HepG2 (cell line): ENCODE measurements around the gene MAJIN. TPM values are rescaled to one million over a fixed set of nuclear protein-coding genes. Genes with fewer than 3 reads are reported as not detected.

Source experiments
- BATF2 ChIP-seq: sonication (generic); formaldehyde crosslinking; IDR thresholded peaks from 2 replicates; pipeline ENCODE4 v1.8.0; 2022; ENCODE audit warnings: mild to moderate bottlenecking, missing genetic modification reagents, moderate library complexity
- CBX1 ChIP-seq: IDR thresholded peaks from one replicate; pipeline ENCODE4 v1.6.1; 2016; ENCODE audit warnings: antibody characterized with exemption, low read depth
- CBX2 ChIP-seq, 2 experiments: fragments of 200-600 bp in 1 of 2; sonication (generic); formaldehyde crosslinking in 1 of 2; IDR thresholded peaks; 2 replicates each; pipeline versions ENCODE4 v1.7.0 to v1.8.1; 2018 to 2022; ENCODE audit warnings: low read depth in 2 of 2, low read length in 1 of 2, mild to moderate bottlenecking in 1 of 2, missing genetic modification reagents in 1 of 2
- CBX5 ChIP-seq: sonication (generic); formaldehyde crosslinking; IDR thresholded peaks from 2 replicates; pipeline ENCODE4 v1.4.0; 2020; ENCODE audit warnings: missing genetic modification reagents, borderline replicate concordance
- CEBPB ChIP-seq: IDR thresholded peaks from 2 replicates; pipeline ENCODE4 v1.6.1; 2011; ENCODE audit warnings: low read depth, low read length, improper control_type of control experiment, borderline replicate concordance
- CEBPZ ChIP-seq: IDR thresholded peaks from 2 replicates; pipeline ENCODE4 v1.6.1; 2012; ENCODE audit warnings: low read length, improper control_type of control experiment
- PAX8 ChIP-seq: sonication (generic); formaldehyde crosslinking; IDR thresholded peaks from 2 replicates; pipeline ENCODE4 v1.8.0; 2022; ENCODE audit warnings: mild to moderate bottlenecking, missing genetic modification reagents, borderline replicate concordance
- SAFB2 ChIP-seq: sonication (generic); formaldehyde crosslinking; IDR thresholded peaks from 2 replicates; pipeline ENCODE4 v1.5.1; 2020; ENCODE audit warnings: missing genetic modification reagents, low read depth, mild to moderate bottlenecking, borderline replicate concordance
- THRA ChIP-seq: sonication (generic); formaldehyde crosslinking; IDR thresholded peaks from 2 replicates; pipeline ENCODE4 v1.4.0; 2020; ENCODE audit warnings: missing genetic modification reagents, borderline replicate concordance
- TOE1 ChIP-seq: sonication (generic); formaldehyde crosslinking; IDR thresholded peaks from 2 replicates; pipeline ENCODE4 v1.4.0; 2020; ENCODE audit warnings: mild to moderate bottlenecking, missing genetic modification reagents
- U2AF2 ChIP-seq: fragments of 200-400 bp; formaldehyde crosslinking; IDR thresholded peaks from 2 replicates; pipeline ENCODE4 v1.6.1; 2017; ENCODE audit warnings: low read depth, mild to moderate bottlenecking, low read length
- ZBTB34 ChIP-seq: sonication (generic); formaldehyde crosslinking; IDR thresholded peaks from 2 replicates; pipeline ENCODE4 v1.8.0; 2022; ENCODE audit warnings: mild to moderate bottlenecking, missing genetic modification reagents
- ZBTB42 ChIP-seq: sonication (generic); formaldehyde crosslinking; IDR thresholded peaks from 2 replicates; pipeline ENCODE4 v1.5.0; 2020; ENCODE audit warnings: mild to moderate bottlenecking, missing genetic modification reagents
- ZFP1 ChIP-seq: IDR thresholded peaks from 2 replicates; pipeline ENCODE4 v1.6.1; 2016
- ZFP91 ChIP-seq: sonication (generic); formaldehyde crosslinking; IDR thresholded peaks from 2 replicates; pipeline ENCODE4 v1.9.0; 2022; ENCODE audit warnings: missing genetic modification reagents, mild to moderate bottlenecking, borderline replicate concordance
- ZNF205 ChIP-seq: IDR thresholded peaks from 2 replicates; pipeline ENCODE4 v1.6.1; 2018; ENCODE audit warnings: missing biosample characterization, missing genetic modification reagents
- ZNF639 ChIP-seq: conservative IDR thresholded peaks from 2 replicates; pipeline ENCODE4 v1.6.1; 2018; ENCODE audit warnings: missing genetic modification reagents
- polyA plus RNA-seq, 8 experiments: library from polyadenylated mRNA; depleted of rRNA in 3 of 8; stranded (reverse) in 7 of 8; unstranded in 1 of 8; fragments of >200 nt; fragmentation: Illumina TruSeq in 4 of 8; extraction: Trizol in 4 of 8; gene quantifications; 2 replicates each; pipeline versions ENCODE4 v1.2.1 to v1.2.3, GENCODE V29; 2011 to 2016; ENCODE audit warnings: low read depth in 4 of 8, missing spikeins in 1 of 8, mixed read lengths in 1 of 8; ENCODE audit not compliant: insufficient read depth in 1 of 8
- total RNA-seq, 5 experiments: library from RNA; depleted of rRNA; stranded (reverse); fragments of >200 nt; fragmentation: Illumina TruSeq; extraction: Trizol; gene quantifications; 2 replicates each; pipeline ENCODE4 v1.2.3, GENCODE V29; 2016; ENCODE audit warnings: low read depth in 1 of 5

MAJIN gene
- total and polyA plus RNA-seq, 2 of the 13 experiments (the other 11 are each of a cell fraction or from before 2014, with no cell fraction given) = not detected

GRCh38 chr11:64923944-64924909 is 47.7 kb downstream of the MAJIN start, which contains the start of gene PPP2R5B (continued):
- TF ChIP-seq SAFB2 (CRISPR knock-in tag) (peak; percentile 85), ZNF639 (CRISPR knock-in tag) (no peak; the same call in 1 of the 2 replicates), CBX2 (IDR thresholded peaks at IDR 0.05; ENCODE audit: low read depth, low read length) (no peak), CBX2 (CRISPR knock-in tag; IDR thresholded peaks at IDR 0.05; ENCODE audit: low read depth) (no peak), ZBTB34 (CRISPR knock-in tag) (no peak), CEBPZ (no peak), CBX5 (CRISPR knock-in tag) (no peak), BATF2 (CRISPR knock-in tag) (no peak), ZBTB42 (CRISPR knock-in tag) (no peak), U2AF2 (no peak), CEBPB (peak; percentile 26; the same call in 1 of the 2 replicates), THRA (CRISPR knock-in tag) (no peak), ZNF205 (CRISPR knock-in tag) (0 out of 2 replicates have a peak, but pooled peaks have one; percentile 40), ZFP91 (CRISPR knock-in tag) (peak; percentile 100), CBX1 (no peak), TOE1 (no peak), PAX8 (CRISPR knock-in tag) (no peak), ZFP1 (no peak)
